ENCODE data around the gene CBLN3. TPM values are rescaled to one million over a fixed set of nuclear protein-coding genes. Genes with fewer than 3 reads are reported as not detected.

CBLN3 gene
- total RNA-seq, 1 donor from 2014 or later: 0.51 TPM

DNA sequence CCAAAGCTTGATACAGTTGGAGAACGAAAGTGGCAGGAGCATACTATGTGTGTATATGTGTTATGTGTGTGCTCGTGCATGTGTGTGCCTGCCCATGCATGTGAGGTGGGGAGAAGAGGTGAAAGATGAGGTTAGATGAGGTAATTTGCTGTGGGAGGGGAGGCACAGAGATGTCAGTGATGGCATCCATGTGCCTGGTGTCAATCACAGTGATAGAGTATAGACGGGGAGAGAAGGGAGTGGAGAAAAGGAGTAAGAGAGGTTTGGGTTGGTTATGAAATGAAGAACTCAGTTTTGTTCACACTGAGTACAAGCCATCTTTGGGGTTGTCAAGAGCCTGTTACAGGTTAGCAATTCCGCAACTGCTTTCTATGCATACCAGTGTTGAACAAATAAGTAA lies 45.3 kb downstream of the CBLN3 start:
- Mint-ChIP-seq H3K36me3 (ENCODE audit: unreplicated experiment) (no peaks in the 10 kb centered on the region), H3K4me3 (ENCODE audit: unreplicated experiment) (no peak overlapping the region), H3K27me3 (ENCODE audit: unreplicated experiment) (peaks cover 1% of the 10 kb centered on the region), H3K27ac (ENCODE audit: unreplicated experiment) (no peak overlapping the region), H3K4me1 (ENCODE audit: low read depth, unreplicated experiment) (peaks cover 12% of the 10 kb centered on the region), H3K9me3 (ENCODE audit: unreplicated experiment) (peaks cover 5% of the 10 kb centered on the region)
- no peak for DNase-seq
- TF ChIP-seq, protein P1, sequence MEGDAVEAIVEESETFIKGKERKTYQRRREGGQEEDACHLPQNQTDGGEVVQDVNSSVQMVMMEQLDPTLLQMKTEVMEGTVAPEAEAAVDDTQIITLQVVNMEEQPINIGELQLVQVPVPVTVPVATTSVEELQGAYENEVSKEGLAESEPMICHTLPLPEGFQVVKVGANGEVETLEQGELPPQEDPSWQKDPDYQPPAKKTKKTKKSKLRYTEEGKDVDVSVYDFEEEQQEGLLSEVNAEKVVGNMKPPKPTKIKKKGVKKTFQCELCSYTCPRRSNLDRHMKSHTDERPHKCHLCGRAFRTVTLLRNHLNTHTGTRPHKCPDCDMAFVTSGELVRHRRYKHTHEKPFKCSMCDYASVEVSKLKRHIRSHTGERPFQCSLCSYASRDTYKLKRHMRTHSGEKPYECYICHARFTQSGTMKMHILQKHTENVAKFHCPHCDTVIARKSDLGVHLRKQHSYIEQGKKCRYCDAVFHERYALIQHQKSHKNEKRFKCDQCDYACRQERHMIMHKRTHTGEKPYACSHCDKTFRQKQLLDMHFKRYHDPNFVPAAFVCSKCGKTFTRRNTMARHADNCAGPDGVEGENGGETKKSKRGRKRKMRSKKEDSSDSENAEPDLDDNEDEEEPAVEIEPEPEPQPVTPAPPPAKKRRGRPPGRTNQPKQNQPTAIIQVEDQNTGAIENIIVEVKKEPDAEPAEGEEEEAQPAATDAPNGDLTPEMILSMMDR (IDR thresholded peaks at IDR 0.05; ENCODE audit: partially characterized antibody, unreplicated experiment): no peak

DNA sequence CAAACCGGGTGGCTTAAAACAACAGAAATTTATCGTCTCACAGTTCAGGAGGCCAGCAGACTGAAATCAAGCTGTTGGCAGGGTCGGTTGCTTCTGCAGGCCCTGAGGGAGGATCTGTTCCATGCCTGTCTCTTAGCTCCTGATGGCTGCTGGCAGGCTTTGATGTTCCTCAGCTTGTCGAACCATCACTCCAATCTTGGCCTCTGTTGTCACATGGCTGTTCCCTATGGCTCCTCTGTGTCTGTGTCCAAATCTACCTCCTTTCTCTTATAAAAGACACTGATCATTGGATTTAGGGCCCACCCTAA lies 47.5 kb downstream of the CBLN3 start:
- H3K9me3 Mint-ChIP-seq (ENCODE audit: unreplicated experiment): peaks cover 5% of the 10 kb centered on the region
- TF ChIP-seq, protein P1 (IDR thresholded peaks at IDR 0.05; ENCODE audit: partially characterized antibody, unreplicated experiment): no peak
- H3K36me3 Mint-ChIP-seq (ENCODE audit: unreplicated experiment): no peaks in the 10 kb centered on the region
- peaks cover 4% of the 10 kb centered on the region for H3K27me3 Mint-ChIP-seq (ENCODE audit: unreplicated experiment)
- H3K4me3 Mint-ChIP-seq (ENCODE audit: unreplicated experiment): no peak overlapping the region
- H3K4me1 Mint-ChIP-seq (ENCODE audit: low read depth, unreplicated experiment): peaks cover 15% of the 10 kb centered on the region
- no peak overlapping the region for H3K27ac Mint-ChIP-seq (ENCODE audit: unreplicated experiment)
- DNase-seq: no peak

DNA sequence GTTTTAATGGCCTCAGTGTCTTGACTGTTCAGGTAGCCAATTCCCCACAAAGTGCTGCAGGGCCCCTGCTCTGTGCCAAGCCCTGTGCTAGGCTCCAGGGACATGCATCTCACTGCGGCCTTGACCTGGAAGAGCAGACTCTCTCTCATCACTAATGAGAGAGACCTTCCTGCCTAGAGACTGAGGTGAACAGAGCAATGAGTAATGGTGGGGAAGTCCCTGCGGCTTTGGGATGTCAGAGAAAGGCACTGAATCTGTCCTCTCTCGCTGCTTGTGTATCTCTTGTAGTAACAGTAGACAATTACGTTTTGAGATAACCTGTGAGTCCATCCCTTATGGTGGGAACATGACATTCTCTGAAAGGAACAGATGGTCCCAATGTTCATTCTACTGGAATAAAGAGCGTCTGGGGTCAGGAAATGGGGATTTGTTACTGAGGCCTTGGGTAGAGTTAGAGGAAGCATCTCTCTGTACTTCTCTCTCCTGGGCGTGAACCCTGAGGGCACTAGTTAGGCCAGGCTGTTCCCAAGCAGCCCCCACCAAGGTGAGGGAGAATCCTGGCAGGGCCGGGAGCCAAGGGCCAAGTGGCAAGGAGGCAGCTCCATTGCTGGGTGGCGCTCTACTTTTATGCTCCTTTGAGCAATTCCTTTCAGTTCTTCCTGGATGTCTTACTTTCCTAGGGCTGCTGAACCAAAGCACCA lies 48.0 kb downstream of the CBLN3 start:
- Mint-ChIP-seq H3K4me1 (ENCODE audit: low read depth, unreplicated experiment) (peaks cover 19% of the 10 kb centered on the region), H3K36me3 (ENCODE audit: unreplicated experiment) (no peaks in the 10 kb centered on the region), H3K4me3 (ENCODE audit: unreplicated experiment) (no peak overlapping the region), H3K9me3 (ENCODE audit: unreplicated experiment) (peaks cover 5% of the 10 kb centered on the region), H3K27ac (ENCODE audit: unreplicated experiment) (no peak overlapping the region), H3K27me3 (ENCODE audit: unreplicated experiment) (peaks cover 4% of the 10 kb centered on the region)
- TF ChIP-seq, protein P1 (IDR thresholded peaks at IDR 0.05; ENCODE audit: partially characterized antibody, unreplicated experiment): no peak
- no peak for DNase-seq

DNA sequence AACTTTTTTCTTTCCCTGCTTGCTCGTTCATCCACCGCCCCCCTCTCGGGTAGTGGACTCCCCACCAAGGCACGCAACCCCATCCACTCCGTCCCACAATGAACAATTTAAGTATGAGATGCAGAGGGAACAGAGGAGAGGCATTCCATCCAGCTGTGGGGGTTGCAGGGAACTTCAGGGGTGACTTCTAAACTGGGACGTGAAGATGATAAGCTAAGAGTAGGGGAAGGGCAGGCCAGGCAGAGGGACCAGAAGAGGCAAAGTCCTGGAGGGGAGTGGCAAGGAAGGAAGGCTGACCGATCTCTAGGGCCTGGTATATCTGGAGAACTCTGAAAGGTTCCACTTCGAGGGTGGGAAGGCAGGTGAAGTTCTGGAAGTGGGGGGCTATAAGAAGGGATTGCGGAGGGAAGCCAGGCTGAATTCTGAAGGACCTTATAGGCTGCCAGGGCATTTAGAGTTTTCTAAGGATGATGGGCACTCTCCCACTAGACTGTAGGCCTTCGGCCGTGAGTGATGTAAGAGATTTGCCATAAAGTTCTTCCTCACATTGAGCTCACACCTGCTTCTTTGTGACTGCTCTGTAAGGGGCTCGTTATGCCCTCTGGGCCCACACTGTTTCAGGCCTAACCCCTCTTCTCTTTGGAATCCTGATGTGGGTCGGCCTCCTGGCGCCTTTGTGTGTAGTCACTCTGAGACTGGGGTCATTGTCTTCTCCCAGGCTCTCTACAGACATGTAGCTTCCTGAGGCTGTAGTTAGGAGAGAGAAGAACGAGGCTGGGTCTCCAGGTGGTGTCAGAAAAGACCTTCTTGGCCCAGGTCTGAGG lies 49.3 kb downstream of the CBLN3 start:
- DNase-seq: no peak
- no peaks in the 10 kb centered on the region for H3K36me3 Mint-ChIP-seq (ENCODE audit: unreplicated experiment)
- H3K9me3 Mint-ChIP-seq (ENCODE audit: unreplicated experiment): peaks cover 3% of the 10 kb centered on the region
- H3K27me3 Mint-ChIP-seq (ENCODE audit: unreplicated experiment): peaks cover 5% of the 10 kb centered on the region
- peaks cover 19% of the 10 kb centered on the region for H3K4me1 Mint-ChIP-seq (ENCODE audit: low read depth, unreplicated experiment)
- no peak overlapping the region for H3K4me3 Mint-ChIP-seq (ENCODE audit: unreplicated experiment)
- TF ChIP-seq, protein P1 (IDR thresholded peaks at IDR 0.05; ENCODE audit: partially characterized antibody, unreplicated experiment): no peak
- H3K27ac Mint-ChIP-seq (ENCODE audit: unreplicated experiment): no peak overlapping the region

Data from glutamatergic neuron (in vitro differentiated cells).